Mesenchymal stem cell (in vitro differentiated cells and primary cell): ENCODE results near the gene MBOAT7.

ENCODE experiments used
- DNase-seq: peaks from one replicate; pipeline ENCODE4 v3.0.0-alpha.2; 2013
- H2AFZ ChIP-seq: one replicate; pipeline ENCODE4 v1.6.1; 2013; ENCODE audit warnings: low read depth, mild to moderate bottlenecking, control low read depth, inconsistent platforms, low read length, moderate library complexity
- H2AK5ac ChIP-seq: 2 replicates; pipeline ENCODE4 v1.6.1; 2013; ENCODE audit warnings: low read length, moderate library complexity, mild to moderate bottlenecking, inconsistent platforms; ENCODE audit not compliant: severe bottlenecking
- H2BK120ac ChIP-seq: one replicate; pipeline ENCODE4 v1.6.1; 2013; ENCODE audit warnings: low read depth, mild to moderate bottlenecking, inconsistent platforms, low read length, moderate library complexity
- H2BK12ac ChIP-seq, 2 experiments: one replicate each; pipeline ENCODE4 v1.6.1; 2013; ENCODE audit warnings: inconsistent platforms in 2 of 2, low read length in 2 of 2, mild to moderate bottlenecking in 2 of 2, moderate library complexity in 2 of 2, control low read depth in 1 of 2
- H2BK15ac ChIP-seq: one replicate; pipeline ENCODE4 v1.6.1; 2013; ENCODE audit warnings: mild to moderate bottlenecking, low read depth, inconsistent platforms; ENCODE audit not compliant: poor library complexity, severe bottlenecking
- H2BK5ac ChIP-seq: 2 replicates; pipeline ENCODE4 v1.6.1; 2013; ENCODE audit warnings: low read depth, mild to moderate bottlenecking, low read length, control low read depth, inconsistent platforms; ENCODE audit not compliant: poor library complexity, severe bottlenecking
- H3K14ac ChIP-seq, 2 experiments: one replicate each; pipeline ENCODE4 v1.6.1; 2013; ENCODE audit warnings: inconsistent platforms in 2 of 2, low read length in 2 of 2, control low read depth in 1 of 2, mild to moderate bottlenecking in 1 of 2, moderate library complexity in 1 of 2
- H3K18ac ChIP-seq, 2 experiments: one replicate each; pipeline ENCODE4 v1.6.1; 2013; ENCODE audit warnings: inconsistent platforms in 2 of 2, low read length in 2 of 2, control low read depth in 1 of 2, low read depth in 1 of 2, mild to moderate bottlenecking in 1 of 2
- H3K23ac ChIP-seq, 2 experiments: one replicate each; pipeline ENCODE4 v1.6.1; 2013; ENCODE audit warnings: inconsistent platforms in 2 of 2, low read length in 2 of 2, mild to moderate bottlenecking in 2 of 2, moderate library complexity in 2 of 2, control low read depth in 1 of 2
- H3K27ac ChIP-seq: 2 replicates; pipeline ENCODE4 v1.5.1; 2013; ENCODE audit warnings: mild to moderate bottlenecking, moderate library complexity, low read length, control low read depth, inconsistent platforms; ENCODE audit not compliant: poor library complexity, severe bottlenecking
- H3K27me3 ChIP-seq, 2 experiments: 2 replicates each; pipeline versions ENCODE4 v1.6.1 to v1.7.0; 2013; ENCODE audit warnings: low read length in 2 of 2, mild to moderate bottlenecking in 2 of 2, moderate library complexity in 2 of 2, control low read depth in 1 of 2, inconsistent platforms in 1 of 2; ENCODE audit not compliant: control insufficient read depth in 1 of 2, insufficient read depth in 1 of 2
- H3K36me3 ChIP-seq, 2 experiments: 2 replicates each; pipeline versions ENCODE4 v1.6.1 to v1.7.0; 2013; ENCODE audit warnings: low read length in 2 of 2, control low read depth in 1 of 2, inconsistent platforms in 1 of 2, low read depth in 1 of 2, mild to moderate bottlenecking in 1 of 2; ENCODE audit not compliant: insufficient read depth in 2 of 2, control insufficient read depth in 1 of 2
- H3K4ac ChIP-seq, 2 experiments: one replicate each; pipeline ENCODE4 v1.6.1; 2013; ENCODE audit warnings: inconsistent platforms in 2 of 2, low read length in 2 of 2, mild to moderate bottlenecking in 2 of 2, moderate library complexity in 2 of 2, control low read depth in 1 of 2, low read depth in 1 of 2
- H3K4me1 ChIP-seq: 2 replicates; pipeline ENCODE4 v1.6.1; 2013; ENCODE audit warnings: low read depth, low read length, control low read depth; ENCODE audit not compliant: control insufficient read depth, insufficient read depth
- H3K4me2 ChIP-seq: 2 replicates; pipeline ENCODE4 v1.6.1; 2013; ENCODE audit warnings: low read length, mild to moderate bottlenecking, inconsistent platforms; ENCODE audit not compliant: poor library complexity, severe bottlenecking
- H3K4me3 ChIP-seq, 2 experiments: 2 replicates each; pipeline versions ENCODE4 v1.5.1 to v1.7.0; 2013; ENCODE audit warnings: low read length in 2 of 2, mild to moderate bottlenecking in 2 of 2, control low read depth in 1 of 2, low read depth in 1 of 2; ENCODE audit not compliant: insufficient read depth in 1 of 2
- H3K79me1 ChIP-seq: replicated peaks from 2 replicates; pipeline ENCODE4 v1.6.1; 2013; ENCODE audit warnings: mild to moderate bottlenecking, control low read depth, low read length, inconsistent platforms; ENCODE audit not compliant: poor library complexity, severe bottlenecking
- H3K9ac ChIP-seq: 2 replicates; pipeline ENCODE4 v1.7.0; 2013; ENCODE audit warnings: mild to moderate bottlenecking, low read length, moderate library complexity
- H3K9me3 ChIP-seq: 2 replicates; pipeline ENCODE4 v1.7.0; 2013; ENCODE audit warnings: mild to moderate bottlenecking, low read length; ENCODE audit not compliant: control insufficient read depth
- H4K8ac ChIP-seq: one replicate; pipeline ENCODE4 v1.6.1; 2013; ENCODE audit warnings: inconsistent platforms, mild to moderate bottlenecking, low read length, moderate library complexity
- H4K91ac ChIP-seq: one replicate; pipeline ENCODE4 v1.6.1; 2013; ENCODE audit warnings: mild to moderate bottlenecking, low read length, inconsistent platforms
- WGBS: methylation state at CpG from one replicate; pipeline ENCODE4 v1.1.7; 2013; ENCODE audit warnings: mixed read lengths; 5-methylcytosine and 5-hydroxymethylcytosine counted together

Gene MBOAT7

DNA sequence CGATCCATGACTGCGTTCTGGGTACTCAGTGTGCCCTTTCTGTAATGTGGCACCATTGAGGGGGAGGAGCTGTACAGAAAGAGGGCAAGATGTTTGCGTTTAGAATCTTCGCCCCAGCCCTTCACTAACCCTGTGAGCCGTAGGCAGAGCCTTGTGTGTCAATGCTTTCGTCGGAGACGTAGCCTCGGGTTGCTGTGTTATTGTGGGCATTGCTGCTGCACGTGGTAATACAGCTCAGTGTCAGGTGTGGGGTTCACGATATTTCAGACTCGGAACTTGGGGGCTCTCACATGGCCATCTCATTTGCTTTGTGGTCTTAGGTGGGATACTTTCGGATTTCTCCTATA, 17.4 kb upstream of the MBOAT7 start:
- no peak overlapping the region for H2BK120ac ChIP-seq
- peak overlapping the region in 1 of 2 experiments; percentile 16 for H3K23ac ChIP-seq
- no peak overlapping the region for H3K4ac ChIP-seq
- H3K14ac ChIP-seq, result no peak overlapping the region
- no peaks in the 10 kb centered on the region for H3K9me3 ChIP-seq
- H2AFZ ChIP-seq, result no peak overlapping the region
- no peaks in the 10 kb centered on the region for H3K27me3 ChIP-seq
- no peak overlapping the region for H3K4me2 ChIP-seq
- H3K27ac ChIP-seq, result no peak overlapping the region
- DNase-seq, result no peak
- H2BK5ac ChIP-seq, result no peak overlapping the region
- peaks cover 2% of the 10 kb centered on the region for H3K79me1 ChIP-seq
- H2BK15ac ChIP-seq, result no peak overlapping the region
- H4K8ac ChIP-seq, result no peak overlapping the region
- no peak overlapping the region for H3K18ac ChIP-seq
- H2AK5ac ChIP-seq, result no peak overlapping the region
- no peak overlapping the region for H4K91ac ChIP-seq
- H3K36me3 ChIP-seq, result peaks cover 62 to 79% of the 10 kb centered on the region in 2 experiments
- no peak overlapping the region for H3K4me3 ChIP-seq
- peaks cover 62% of the 10 kb centered on the region for H3K4me1 ChIP-seq
- H3K9ac ChIP-seq, result peak overlapping the region; percentile 36
- H2BK12ac ChIP-seq, result no peak overlapping the region
- WGBS, result 92% methylated on average over 13 of the region's 13 CpGs

- Histone ChIP-seq H3K36me3 (peaks cover 63 to 82% of the 10 kb centered on the region in 2 experiments), H4K91ac (no peak overlapping the region), H2BK12ac (no peak overlapping the region), H2BK15ac (no peak overlapping the region), H3K9me3 (no peaks in the 10 kb centered on the region), H3K27me3 (no peaks in the 10 kb centered on the region), H3K4ac (no peak overlapping the region), H3K23ac (no peak overlapping the region), H4K8ac (no peak overlapping the region), H2BK120ac (no peak overlapping the region), H3K4me2 (no peak overlapping the region), H3K18ac (no peak overlapping the region), H3K4me3 (no peak overlapping the region), H3K14ac (no peak overlapping the region), H3K9ac (peak overlapping the region; percentile 36), H2AFZ (no peak overlapping the region), H2AK5ac (no peak overlapping the region), H2BK5ac (no peak overlapping the region), H3K27ac (no peak overlapping the region), H3K4me1 (peaks cover 59% of the 10 kb centered on the region), H3K79me1 (peaks cover under 1% of the 10 kb centered on the region)
- 95% methylated on average over 27 of the region's 27 CpGs for WGBS
- DNase-seq, result no peak
These were observed 16.9 kb upstream of the MBOAT7 start for GRCh38 chr19:54206030-54206830.

DNA sequence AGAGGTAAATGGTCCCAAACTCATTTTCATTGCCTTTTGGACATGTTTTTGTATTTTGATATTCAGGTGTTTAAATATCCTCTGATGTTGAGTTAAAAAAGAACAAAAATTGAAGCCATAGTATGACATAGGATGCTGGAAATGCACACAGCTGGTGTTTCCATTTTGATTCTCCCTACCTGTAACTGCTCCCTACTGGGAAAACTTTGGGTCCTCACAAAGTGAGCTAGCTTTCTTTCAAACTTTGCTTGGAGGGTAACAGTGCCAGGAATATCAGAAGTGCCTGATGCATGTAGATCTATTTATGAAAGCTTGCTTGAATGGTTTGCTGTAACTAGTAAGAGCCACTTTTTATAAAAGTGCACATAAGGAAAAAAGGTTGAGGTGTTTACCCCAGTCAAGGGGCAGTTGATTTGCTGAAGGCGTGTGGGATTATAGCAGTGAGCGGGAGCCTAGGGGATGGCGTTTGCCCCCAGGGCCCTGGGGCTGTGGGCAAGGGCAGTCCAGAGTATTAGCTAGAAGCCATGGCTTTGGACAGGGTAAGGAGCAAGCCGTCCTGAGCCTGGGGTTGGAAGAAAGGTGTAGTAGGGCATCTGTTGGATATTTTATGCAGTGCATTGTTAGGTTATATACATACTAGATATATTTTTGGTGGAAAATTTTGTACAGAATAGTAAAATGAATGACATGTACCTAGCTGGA, 15.5 kb upstream of the MBOAT7 start:
- Histone ChIP-seq H4K91ac (no peak overlapping the region), H2BK15ac (no peak overlapping the region), H3K27me3 (no peaks in the 10 kb centered on the region), H3K79me1 (no peaks in the 10 kb centered on the region), H2AFZ (no peak overlapping the region), H3K23ac (no peak overlapping the region), H2BK5ac (no peak overlapping the region), H3K36me3 (peaks cover 62 to 77% of the 10 kb centered on the region in 2 experiments), H4K8ac (no peak overlapping the region), H3K4me2 (no peak overlapping the region), H3K18ac (no peak overlapping the region), H3K9ac (peak overlapping the region; percentile 97), H3K14ac (no peak overlapping the region), H3K9me3 (no peaks in the 10 kb centered on the region), H3K4me1 (peaks cover 50% of the 10 kb centered on the region), H2BK12ac (no peak overlapping the region), H2AK5ac (no peak overlapping the region), H3K4ac (no peak overlapping the region), H3K27ac (no peak overlapping the region), H2BK120ac (no peak overlapping the region), H3K4me3 (peak overlapping the region in 1 of 2 experiments; percentile 35)
- 96% methylated on average over 4 of the region's 4 CpGs for WGBS
- DNase-seq, result no peak

DNA sequence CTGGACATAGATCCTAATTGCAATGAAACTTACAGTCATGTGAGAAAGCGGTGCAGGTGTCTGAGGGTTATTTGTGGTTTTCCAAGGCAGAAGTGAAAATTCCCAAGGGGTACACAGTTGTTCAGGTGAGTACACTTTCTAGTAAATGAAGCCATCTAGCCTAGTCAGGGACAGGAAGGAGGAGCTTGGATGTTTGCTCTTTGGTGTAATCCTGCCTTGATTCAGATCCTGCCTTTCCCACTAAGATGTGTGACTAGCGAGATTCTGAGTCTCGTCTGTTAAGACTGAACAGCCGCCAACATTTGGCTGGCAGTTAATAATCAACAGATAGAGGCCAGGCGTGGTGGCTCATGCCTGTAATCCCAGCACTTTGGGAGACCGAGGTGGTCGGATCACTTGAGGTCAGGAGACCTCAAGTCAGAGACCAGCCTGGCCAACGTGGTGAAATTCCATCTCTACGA, 13.8 kb upstream of the MBOAT7 start:
- H3K4me3 ChIP-seq, result peak overlapping the region; percentile 21 to 91
- peaks cover 34% of the 10 kb centered on the region for H3K4me1 ChIP-seq
- H3K23ac ChIP-seq, result no peak overlapping the region
- H2BK120ac ChIP-seq, result no peak overlapping the region
- no peak overlapping the region for H2AK5ac ChIP-seq
- no peak overlapping the region for H2BK15ac ChIP-seq
- no peak overlapping the region for H3K4ac ChIP-seq
- H3K9ac ChIP-seq, result peak overlapping the region; percentile 97
- H2AFZ ChIP-seq, result no peak overlapping the region
- H3K14ac ChIP-seq, result no peak overlapping the region
- no peak overlapping the region for H4K8ac ChIP-seq
- 80% methylated on average over 9 of the region's 9 CpGs for WGBS
- no peaks in the 10 kb centered on the region for H3K9me3 ChIP-seq
- H3K4me2 ChIP-seq, result peak overlapping the region; percentile 55
- no peaks in the 10 kb centered on the region for H3K27me3 ChIP-seq
- H3K27ac ChIP-seq, result peak overlapping the region; percentile 64
- peaks cover 3% of the 10 kb centered on the region for H3K79me1 ChIP-seq
- DNase-seq, result no peak
- no peak overlapping the region for H4K91ac ChIP-seq
- no peak overlapping the region for H2BK12ac ChIP-seq
- H3K18ac ChIP-seq, result no peak overlapping the region
- H2BK5ac ChIP-seq, result no peak overlapping the region
- H3K36me3 ChIP-seq, result peaks cover 52 to 69% of the 10 kb centered on the region in 2 experiments
